SK-N-SH (cell line): Measurements from ENCODE around the gene EN2. TPM values are rescaled to one million over a fixed set of nuclear protein-coding genes. Genes with fewer than 3 reads are reported as not detected.

Source experiments
- CTCF ChIA-PET: fragments of 300-600, 350-600 bp; formaldehyde crosslinking; extraction: SDS; loops from one replicate; lab custom pipeline; 2021; lab: Yijun Ruan, JAX
- POLR2A ChIA-PET: fragments of 350-600 bp; sonication (Branson Sonifier 250); formaldehyde crosslinking; extraction: SDS; loops from one replicate; lab custom pipeline; 2020; ENCODE audit warnings: antibody characterized with exemption, inconsistent platforms; lab: Yijun Ruan, JAX
- DNase-seq: peaks from one replicate; pipeline ENCODE4 v3.0.0; 2012
- H2AFZ ChIP-seq: fragments of 200-600 bp; sonication (generic); 2 replicates; pipeline ENCODE4 v1.8.1; 2016; ENCODE audit warnings: antibody characterized with exemption, mild to moderate bottlenecking, low read depth
- H3F3A ChIP-seq: fragments of 200-600 bp; sonication (generic); replicated peaks from 2 replicates; pipeline ENCODE3; 2016; ENCODE audit warnings: antibody characterized with exemption, mild to moderate bottlenecking; ENCODE audit not compliant: insufficient read depth
- H3K27ac ChIP-seq, 2 experiments: fragments of 200-500 bp in 1 of 2; fragments of 200-600 bp in 1 of 2; sonication (Bioruptor generic) in 1 of 2; sonication (generic), shearing (Covaris generic) in 1 of 2; 2 replicates each; pipeline versions ENCODE4 v1.5.1 to v1.6.1; 2014 to 2016; ENCODE audit warnings: low read depth in 2 of 2, inconsistent platforms in 1 of 2, low read length in 1 of 2, mild to moderate bottlenecking in 1 of 2, mixed read lengths in 1 of 2
- H3K27me3 ChIP-seq: fragments of 200-600 bp; sonication (generic), shearing (Covaris generic); 2 replicates; pipeline ENCODE4 v1.6.1; 2016; ENCODE audit warnings: mixed run types; ENCODE audit not compliant: insufficient read depth
- H3K36me3 ChIP-seq, 2 experiments: fragments of 200-500 bp in 1 of 2; fragments of 200-600 bp in 1 of 2; sonication (Bioruptor generic) in 1 of 2; sonication (generic) in 1 of 2; replicated peaks in 1 of 2; 2 replicates each; pipeline versions ENCODE3 to v1.5.1; 2014 to 2016; ENCODE audit warnings: low read length in 1 of 2, mild to moderate bottlenecking in 1 of 2; ENCODE audit not compliant: insufficient read depth in 2 of 2, control insufficient read depth in 1 of 2
- H3K4me1 ChIP-seq, 2 experiments: fragments of 200-500 bp in 1 of 2; fragments of 200-600 bp in 1 of 2; sonication (Bioruptor generic) in 1 of 2; sonication (generic), shearing (Covaris generic) in 1 of 2; 2 replicates each; pipeline versions ENCODE4 v1.5.1 to v1.6.1; 2014 to 2016; ENCODE audit warnings: low read depth in 1 of 2, low read length in 1 of 2, mixed run types in 1 of 2; ENCODE audit not compliant: insufficient read depth in 2 of 2, control insufficient read depth in 1 of 2
- H3K4me2 ChIP-seq: fragments of 200-600 bp; sonication (generic), shearing (Covaris generic); 2 replicates; pipeline ENCODE4 v1.6.1; 2017; ENCODE audit warnings: mixed run types
- H3K4me3 ChIP-seq, 2 experiments: fragments of 200-500 bp in 1 of 2; fragments of 200-600 bp in 1 of 2; sonication (Bioruptor generic) in 1 of 2; sonication (generic), shearing (Covaris generic) in 1 of 2; 2 replicates each; pipeline versions ENCODE4 v1.5.1 to v1.8.1; 2014 to 2016; ENCODE audit warnings: low read depth in 2 of 2, inconsistent platforms in 1 of 2, low read length in 1 of 2, mild to moderate bottlenecking in 1 of 2, mixed read lengths in 1 of 2, moderate library complexity in 1 of 2
- H3K79me2 ChIP-seq: fragments of 200-600 bp; sonication (generic); 2 replicates; pipeline ENCODE4 v1.8.1; 2017; ENCODE audit warnings: mild to moderate bottlenecking; ENCODE audit not compliant: insufficient read depth
- H3K9ac ChIP-seq: fragments of 200-600 bp; sonication (generic); 2 replicates; pipeline ENCODE4 v1.6.1; 2017; ENCODE audit warnings: mixed run types
- H3K9me2 ChIP-seq: fragments of 200-600 bp; sonication (generic); 2 replicates; pipeline ENCODE4 v1.6.1; 2017; ENCODE audit warnings: mixed run types
- H3K9me3 ChIP-seq: fragments of 200-600 bp; sonication (generic); 2 replicates; pipeline ENCODE4 v1.6.1; 2017; ENCODE audit warnings: mixed run types, mild to moderate bottlenecking, moderate library complexity
- H4K20me1 ChIP-seq: fragments of 200-600 bp; sonication (generic); 2 replicates; pipeline ENCODE4 v1.6.1; 2017; ENCODE audit warnings: mild to moderate bottlenecking, mixed run types; ENCODE audit not compliant: insufficient read depth
- EP300 ChIP-seq, 2 experiments: IDR thresholded peaks; 2 replicates each; pipeline versions ENCODE4 v1.4.0 to v1.6.1; 2012; ENCODE audit warnings: borderline replicate concordance in 1 of 2, low read depth in 1 of 2, low read length in 1 of 2
- FOSL2 ChIP-seq: IDR thresholded peaks from 2 replicates; pipeline ENCODE4 v1.4.0; 2012; ENCODE audit warnings: low read depth, mild to moderate bottlenecking, moderate library complexity, borderline replicate concordance
- MAX ChIP-seq: IDR thresholded peaks from 2 replicates; pipeline ENCODE4 v1.4.0; 2012; ENCODE audit warnings: low read depth
- MEF2A ChIP-seq: IDR thresholded peaks from 2 replicates; pipeline ENCODE4 v1.4.0; 2012; ENCODE audit warnings: low read depth, borderline replicate concordance
- RCOR1 ChIP-seq: fragments of 150-350 bp; IDR thresholded peaks from 2 replicates; pipeline ENCODE4 v1.6.1; 2017; ENCODE audit warnings: antibody characterized with exemption, low read length
- REST ChIP-seq: IDR thresholded peaks from 2 replicates; pipeline ENCODE4 v1.6.1; 2012; ENCODE audit warnings: mild to moderate bottlenecking, low read depth, low read length, moderate library complexity
- RXRA ChIP-seq: IDR thresholded peaks from 2 replicates; pipeline ENCODE4 v1.4.0; 2012; ENCODE audit warnings: low read depth, mild to moderate bottlenecking, borderline replicate concordance
- SIN3A ChIP-seq: IDR thresholded peaks from 2 replicates; pipeline ENCODE4 v1.6.1; 2012; ENCODE audit warnings: low read depth, mild to moderate bottlenecking, low read length, moderate library complexity, borderline replicate concordance
- TEAD4 ChIP-seq: IDR thresholded peaks from 2 replicates; pipeline ENCODE4 v1.4.0; 2012; ENCODE audit warnings: mild to moderate bottlenecking, borderline replicate concordance; ENCODE audit not compliant: insufficient read depth
- YY1 ChIP-seq: IDR thresholded peaks from 2 replicates; pipeline ENCODE4 v1.4.0; 2012; ENCODE audit warnings: low read depth, mild to moderate bottlenecking
- WGBS: methylation state at CpG from one replicate; pipeline ENCODE4 v1.1.6; 2017; ENCODE audit warnings: low lambda C conversion rate; 5-methylcytosine and 5-hydroxymethylcytosine counted together
- polyA plus RNA-seq, 3 experiments: library from polyadenylated mRNA; depleted of rRNA; stranded (reverse); fragments of >200 nt; gene quantifications; 2 replicates each; pipeline ENCODE4 v1.2.3, GENCODE V29; 2012
- TF ChIP-seq, protein P1 (sequence below): IDR thresholded peaks from 2 replicates; pipeline ENCODE4 v1.4.0; 2012; ENCODE audit warnings: low read depth, borderline replicate concordance

Gene EN2
- polyA plus RNA-seq, 1 of the 3 experiments (the other 2 are of a cell fraction), result 0.02 TPM

- Histone ChIP-seq H3K9me2 (no peaks in the 10 kb centered on the region), H2AFZ (no peak overlapping the region), H3K9ac (no peak overlapping the region), H4K20me1 (no peaks in the 10 kb centered on the region), H3K27me3 (peaks cover 87% of the 10 kb centered on the region), H3K4me2 (no peak overlapping the region), H3K9me3 (no peaks in the 10 kb centered on the region; the same call in 1 of the 2 replicates), H3K4me1 (no peaks in the 10 kb centered on the region), H3K79me2 (no peaks in the 10 kb centered on the region), H3K36me3 (no peaks in the 10 kb centered on the region), H3K27ac (no peak overlapping the region), H3F3A (no peaks in the 10 kb centered on the region), H3K4me3 (no peak overlapping the region)
- ChIA-PET POLR2A (no interaction called here), CTCF (interaction anchor here (1.0 kb wide), 1 partner anchor 9 kb away, joined by 5 read pairs; no protein-coding TSS in a partner anchor)
- 21% methylated on average over 13 of the region's 13 CpGs for WGBS
- no peak for DNase-seq
- no peak for TF ChIP-seq FOSL2
- no peak for TF ChIP-seq SIN3A
These were observed 55.8 kb downstream of the EN2 start for GRCh38 chr7:155513543-155514285.

- no peak overlapping the region for H3K4me3 ChIP-seq
- CTCF ChIA-PET, result no interaction called here
- no peak for DNase-seq
- H3K4me1 ChIP-seq, result no peaks in the 10 kb centered on the region
- no peak overlapping the region for H3K4me2 ChIP-seq
- POLR2A ChIA-PET, result no interaction called here
- H3K79me2 ChIP-seq, result no peaks in the 10 kb centered on the region
- no peak overlapping the region for H3K27ac ChIP-seq
- H3K9me2 ChIP-seq, result no peaks in the 10 kb centered on the region
- H3K36me3 ChIP-seq, result no peaks in the 10 kb centered on the region
- H3F3A ChIP-seq, result no peaks in the 10 kb centered on the region
- WGBS, result 31% methylated on average over 8 of the region's 8 CpGs
- no peaks in the 10 kb centered on the region for H4K20me1 ChIP-seq
- H2AFZ ChIP-seq, result no peak overlapping the region
- H3K27me3 ChIP-seq, result peaks cover 86% of the 10 kb centered on the region
- H3K9me3 ChIP-seq, result no peaks in the 10 kb centered on the region; the same call in 1 of the 2 replicates
- TF ChIP-seq REST (no peak), TEAD4 (no peak), RXRA (no peak), MAX (no peak), RCOR1 (no peak), YY1 (no peak), EP300 (IDR thresholded peaks at IDR 0.05; ENCODE audit: borderline replicate concordance in 1 of 2, low read depth in 1 of 2, low read length in 1 of 2) (no peak), MEF2A (no peak)
- TF ChIP-seq, protein P1, sequence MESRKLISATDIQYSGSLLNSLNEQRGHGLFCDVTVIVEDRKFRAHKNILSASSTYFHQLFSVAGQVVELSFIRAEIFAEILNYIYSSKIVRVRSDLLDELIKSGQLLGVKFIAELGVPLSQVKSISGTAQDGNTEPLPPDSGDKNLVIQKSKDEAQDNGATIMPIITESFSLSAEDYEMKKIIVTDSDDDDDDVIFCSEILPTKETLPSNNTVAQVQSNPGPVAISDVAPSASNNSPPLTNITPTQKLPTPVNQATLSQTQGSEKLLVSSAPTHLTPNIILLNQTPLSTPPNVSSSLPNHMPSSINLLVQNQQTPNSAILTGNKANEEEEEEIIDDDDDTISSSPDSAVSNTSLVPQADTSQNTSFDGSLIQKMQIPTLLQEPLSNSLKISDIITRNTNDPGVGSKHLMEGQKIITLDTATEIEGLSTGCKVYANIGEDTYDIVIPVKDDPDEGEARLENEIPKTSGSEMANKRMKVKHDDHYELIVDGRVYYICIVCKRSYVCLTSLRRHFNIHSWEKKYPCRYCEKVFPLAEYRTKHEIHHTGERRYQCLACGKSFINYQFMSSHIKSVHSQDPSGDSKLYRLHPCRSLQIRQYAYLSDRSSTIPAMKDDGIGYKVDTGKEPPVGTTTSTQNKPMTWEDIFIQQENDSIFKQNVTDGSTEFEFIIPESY, result no peak
- no peak overlapping the region for H3K9ac ChIP-seq
These were observed 56.4 kb downstream of the EN2 start for GRCh38 chr7:155514296-155514695.

Other genes with a start within 250 kb of the EN2 start
- 6.4 and 6.6 TPM in 2 replicates for gene INSIG1, start 160.3 kb upstream of the EN2 start, polyA plus RNA-seq (2012; rRNA removed)
- not detected in 2 replicates for gene CNPY1, start 88.4 kb downstream of the EN2 start, polyA plus RNA-seq (2012; rRNA removed)
- gene RBM33, start 186.5 kb downstream of the EN2 start, polyA plus RNA-seq (2012; rRNA removed), result 11.8 and 13.8 TPM in 2 replicates